Upper lobe of left lung (tissue), 4 donors: Measurements from ENCODE around the gene NDUFAF8.

Experiments
- EP300 ChIP-seq, 4 donors: sonication (generic); formaldehyde crosslinking; IDR thresholded peaks; one replicate each; pipeline ENCODE4 v1.5.1; 2017; ENCODE audit warnings: antibody characterized with exemption in 4 of 4, control low read depth in 2 of 4
- POLR2A ChIP-seq, 4 donors: fragments of 450-650 bp; IDR thresholded peaks; one replicate each; pipeline ENCODE4 v1.5.1; 2016 to 2017; ENCODE audit warnings: antibody characterized with exemption in 4 of 4, mild to moderate bottlenecking in 2 of 4
- POLR2AphosphoS5 ChIP-seq, 2 donors: sonication (generic); formaldehyde crosslinking; IDR thresholded peaks; one replicate each; pipeline ENCODE4 v1.5.1; 2017; ENCODE audit warnings: antibody characterized with exemption in 2 of 2
- TF ChIP-seq, protein P1 (sequence below), 6 experiments: fragments of 450-650 bp in 4 of 6; fragments of 200-600 bp in 2 of 6; sonication (generic) in 2 of 6; IDR thresholded peaks; one replicate each; pipeline ENCODE4 v1.5.1; 2016 to 2019; ENCODE audit warnings: antibody characterized with exemption in 6 of 6

DNA sequence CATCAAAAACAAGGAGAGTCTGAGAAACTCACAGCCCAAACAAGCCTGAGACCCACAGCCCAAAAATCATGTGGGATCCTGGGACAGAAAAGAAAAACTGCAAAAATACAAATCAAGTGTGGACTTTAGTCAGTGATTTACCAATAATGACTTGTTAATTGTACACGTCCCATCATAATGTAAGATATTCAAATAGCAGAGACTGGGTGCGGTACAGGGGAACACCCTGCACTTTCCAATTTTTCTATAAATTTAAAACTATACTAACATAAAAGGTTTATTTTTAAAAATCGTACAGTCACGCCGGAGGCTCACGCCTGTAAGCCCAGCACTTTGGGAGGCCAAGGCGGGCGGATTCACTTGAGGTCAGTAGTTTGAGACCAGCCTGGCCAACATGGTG, 25.1 kb upstream of the NDUFAF8 start:
- TF ChIP-seq, protein P1, sequence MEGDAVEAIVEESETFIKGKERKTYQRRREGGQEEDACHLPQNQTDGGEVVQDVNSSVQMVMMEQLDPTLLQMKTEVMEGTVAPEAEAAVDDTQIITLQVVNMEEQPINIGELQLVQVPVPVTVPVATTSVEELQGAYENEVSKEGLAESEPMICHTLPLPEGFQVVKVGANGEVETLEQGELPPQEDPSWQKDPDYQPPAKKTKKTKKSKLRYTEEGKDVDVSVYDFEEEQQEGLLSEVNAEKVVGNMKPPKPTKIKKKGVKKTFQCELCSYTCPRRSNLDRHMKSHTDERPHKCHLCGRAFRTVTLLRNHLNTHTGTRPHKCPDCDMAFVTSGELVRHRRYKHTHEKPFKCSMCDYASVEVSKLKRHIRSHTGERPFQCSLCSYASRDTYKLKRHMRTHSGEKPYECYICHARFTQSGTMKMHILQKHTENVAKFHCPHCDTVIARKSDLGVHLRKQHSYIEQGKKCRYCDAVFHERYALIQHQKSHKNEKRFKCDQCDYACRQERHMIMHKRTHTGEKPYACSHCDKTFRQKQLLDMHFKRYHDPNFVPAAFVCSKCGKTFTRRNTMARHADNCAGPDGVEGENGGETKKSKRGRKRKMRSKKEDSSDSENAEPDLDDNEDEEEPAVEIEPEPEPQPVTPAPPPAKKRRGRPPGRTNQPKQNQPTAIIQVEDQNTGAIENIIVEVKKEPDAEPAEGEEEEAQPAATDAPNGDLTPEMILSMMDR (IDR thresholded peaks at IDR 0.05), result no peak
- no peak for TF ChIP-seq EP300 (IDR thresholded peaks at IDR 0.05)
- no peak for TF ChIP-seq POLR2A (IDR thresholded peaks at IDR 0.05)
- no peak for TF ChIP-seq POLR2AphosphoS5 (IDR thresholded peaks at IDR 0.05)
